Fibroblast of lung (primary cell): Measurements from ENCODE around the gene CCNY. TPM values are rescaled to one million over a fixed set of nuclear protein-coding genes. Genes with fewer than 3 reads are reported as not detected.

Experiments
- DNase-seq, 2 donors: peaks; one replicate each; pipeline versions ENCODE4 v3.0.0 to v3.0.0-alpha.2; 2010; ENCODE audit warnings: low read depth in 2 of 2
- H2AFZ ChIP-seq: 2 replicates; pipeline ENCODE4 v1.5.1; 2012; ENCODE audit warnings: low read length, control low read depth, inconsistent platforms
- H3K27ac ChIP-seq: 2 replicates; pipeline ENCODE4 v1.5.1; 2011; ENCODE audit warnings: low read length, control low read depth; ENCODE audit not compliant: insufficient read depth
- H3K27me3 ChIP-seq: 2 replicates; pipeline ENCODE4 v1.5.1; 2011; ENCODE audit warnings: mild to moderate bottlenecking, low read length; ENCODE audit not compliant: control insufficient read depth, insufficient read depth
- H3K36me3 ChIP-seq: 2 replicates; pipeline ENCODE4 v1.5.1; 2011; ENCODE audit warnings: low read length; ENCODE audit not compliant: control insufficient read depth, insufficient read depth
- H3K4me1 ChIP-seq: 2 replicates; pipeline ENCODE4 v1.5.1; 2011; ENCODE audit warnings: low read length; ENCODE audit not compliant: control insufficient read depth, insufficient read depth; ENCODE audit errors: extremely low read depth
- H3K4me2 ChIP-seq: 2 replicates; pipeline ENCODE4 v1.5.1; 2011; ENCODE audit warnings: low read length, control low read depth; ENCODE audit not compliant: insufficient read depth; ENCODE audit errors: extremely low read depth
- H3K4me3 ChIP-seq, 4 experiments: fragments of 200-600 bp in 1 of 4; sonication (generic) in 1 of 4; replicated peaks in 1 of 4; 2 replicates each; pipeline ENCODE4 v1.5.1; 2011 to 2016; ENCODE audit warnings: low read length in 4 of 4, low read depth in 3 of 4, mild to moderate bottlenecking in 3 of 4, control low read depth in 2 of 4, inconsistent platforms in 1 of 4, mixed read lengths in 1 of 4; ENCODE audit not compliant: insufficient read depth in 1 of 4; ENCODE audit errors: control extremely low read depth in 1 of 4
- H3K79me2 ChIP-seq: 2 replicates; pipeline ENCODE4 v1.5.1; 2012; ENCODE audit warnings: mild to moderate bottlenecking, low read length, inconsistent platforms; ENCODE audit not compliant: control insufficient read depth, insufficient read depth
- H3K9ac ChIP-seq: 2 replicates; pipeline ENCODE4 v1.5.1; 2011; ENCODE audit warnings: mild to moderate bottlenecking, low read length, control low read depth; ENCODE audit not compliant: insufficient read depth
- H3K9me3 ChIP-seq: 2 replicates; pipeline ENCODE4 v1.5.1; 2012; ENCODE audit warnings: low read depth, low read length; ENCODE audit not compliant: control insufficient read depth, insufficient read depth
- H4K20me1 ChIP-seq: 2 replicates; pipeline ENCODE4 v1.5.1; 2011; ENCODE audit warnings: low read length; ENCODE audit not compliant: control insufficient read depth, insufficient read depth; ENCODE audit errors: extremely low read depth
- CTCF ChIP-seq, 2 donors: IDR thresholded peaks in 1 of 2; conservative IDR thresholded peaks in 1 of 2; 1 replicate in 1 of 2; 2 replicates in 1 of 2; pipeline ENCODE4 v1.5.1; 2011 to 2012; ENCODE audit warnings: low read length in 2 of 2, control low read depth in 1 of 2, inconsistent platforms in 1 of 2, low read depth in 1 of 2, mild to moderate bottlenecking in 1 of 2
- EZH2 ChIP-seq: IDR thresholded peaks from 2 replicates; pipeline ENCODE4 v1.5.1; 2012; ENCODE audit warnings: low read length, control low read depth, mild to moderate bottlenecking; ENCODE audit errors: missing control alignments
- polyA plus RNA-seq, 2 donors: library from polyadenylated mRNA; depleted of rRNA in 1 of 2; stranded (reverse) in 1 of 2; unstranded in 1 of 2; fragments of >200 nt; gene quantifications; 2 replicates each; pipeline ENCODE4 v1.2.1, GENCODE V29; 2011 to 2012; ENCODE audit warnings: missing spikeins in 1 of 2
- total RNA-seq: library from RNA; depleted of rRNA; stranded (reverse); fragments of >200 nt; gene quantifications from 2 replicates; pipeline ENCODE4 v1.2.1, GENCODE V29; 2014

Gene CCNY
- total and polyA plus RNA-seq, 2 donors (not counting 1 experiment from before 2014, with no cell fraction given), result 34.7 to 66.4 TPM

- Histone ChIP-seq H3K4me2 (no peak overlapping the region), H3K27me3 (no peaks in the 10 kb centered on the region), H3K27ac (no peak overlapping the region), H3K36me3 (peaks cover 2% of the 10 kb centered on the region), H3K9ac (no peak overlapping the region), H3K4me3 (no peak overlapping the region), H3K79me2 (no peaks in the 10 kb centered on the region), H4K20me1 (no peaks in the 10 kb centered on the region), H2AFZ (no peak overlapping the region), H3K4me1 (peaks cover 3% of the 10 kb centered on the region), H3K9me3 (no peaks in the 10 kb centered on the region)
- TF ChIP-seq EZH2 (no peak), CTCF (conservative IDR thresholded peaks at IDR 0.05 in 1 of 2, IDR thresholded peaks at IDR 0.05 in 1 of 2; ENCODE audit: low read depth in 1 of 2, low read length in 2 of 2) (no peak)
- no peak for DNase-seq
Measured at GRCh38 chr10:35569111-35569707, 232.9 kb downstream of the CCNY start.

DNA sequence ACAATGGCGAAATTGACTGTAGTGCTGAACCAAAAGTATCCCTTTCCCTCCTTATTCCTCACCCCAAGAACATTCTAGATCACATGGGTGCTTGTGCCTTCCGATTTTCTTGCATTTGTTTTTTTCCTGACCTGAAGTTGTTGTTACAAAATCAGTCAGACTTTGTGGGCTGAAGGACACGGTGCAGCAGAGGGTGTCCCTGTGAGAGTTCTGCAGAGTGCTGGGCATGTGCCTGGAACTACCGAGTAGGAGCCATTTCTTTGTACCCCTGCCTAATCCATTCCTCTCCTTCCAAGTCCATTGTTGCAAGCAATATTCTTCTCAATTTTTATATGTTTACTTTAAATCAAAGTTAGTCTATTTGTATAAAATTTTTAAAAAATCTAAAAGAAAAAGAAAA lies 233.5 kb downstream of the CCNY start:
- H2AFZ ChIP-seq, result no peak overlapping the region
- no peak overlapping the region for H3K4me3 ChIP-seq
- H3K27ac ChIP-seq, result no peak overlapping the region
- no peak for DNase-seq
- no peaks in the 10 kb centered on the region for H3K27me3 ChIP-seq
- H3K36me3 ChIP-seq, result peaks cover 2% of the 10 kb centered on the region
- H3K79me2 ChIP-seq, result no peaks in the 10 kb centered on the region
- H3K9ac ChIP-seq, result no peak overlapping the region
- no peaks in the 10 kb centered on the region for H3K9me3 ChIP-seq
- no peaks in the 10 kb centered on the region for H3K4me1 ChIP-seq
- no peaks in the 10 kb centered on the region for H4K20me1 ChIP-seq
- H3K4me2 ChIP-seq, result no peak overlapping the region
- TF ChIP-seq EZH2, result no peak
- no peak for TF ChIP-seq CTCF (conservative IDR thresholded peaks at IDR 0.05 in 1 of 2, IDR thresholded peaks at IDR 0.05 in 1 of 2; ENCODE audit: low read depth in 1 of 2, low read length in 2 of 2)

- Histone ChIP-seq H3K36me3 (peaks cover 2% of the 10 kb centered on the region), H3K9me3 (no peaks in the 10 kb centered on the region), H3K27me3 (no peaks in the 10 kb centered on the region), H3K79me2 (no peaks in the 10 kb centered on the region), H2AFZ (no peak overlapping the region), H3K9ac (no peak overlapping the region), H3K4me2 (no peak overlapping the region), H3K27ac (no peak overlapping the region), H3K4me3 (no peak overlapping the region), H3K4me1 (no peaks in the 10 kb centered on the region), H4K20me1 (no peaks in the 10 kb centered on the region)
- DNase-seq, result peak in 1 of 2 donors; percentile 50
- TF ChIP-seq EZH2 (no peak), CTCF (conservative IDR thresholded peaks at IDR 0.05 in 1 of 2, IDR thresholded peaks at IDR 0.05 in 1 of 2; ENCODE audit: low read depth in 1 of 2, low read length in 2 of 2) (no peak)
Measured at GRCh38 chr10:35570397-35570796, 234.1 kb downstream of the CCNY start.
